Prostate gland (tissue), 1 donor: Measurements from ENCODE around the gene DHDH.

ENCODE experiments used
- POLR2A ChIP-seq: fragments of 450-650 bp; IDR thresholded peaks from one replicate; pipeline ENCODE4 v1.6.1; 2016; ENCODE audit warnings: antibody characterized with exemption, mild to moderate bottlenecking
- POLR2AphosphoS5 ChIP-seq: sonication (generic); formaldehyde crosslinking; IDR thresholded peaks from one replicate; pipeline ENCODE4 v1.6.1; 2017; ENCODE audit warnings: antibody characterized with exemption

GRCh38 chr19:48945817-48946216 is 12.3 kb downstream of the DHDH start:
- TF ChIP-seq POLR2AphosphoS5 (no peak), POLR2A (no peak)
